Activated T-cell treated with anti-CD3 and anti-CD28 coated beads, Interleukin-2, amount 50 U/mL, for 72 hours (primary cell): ENCODE measurements around the gene ENOX1. TPM values are rescaled to one million over a fixed set of nuclear protein-coding genes. Genes with fewer than 3 reads are reported as not detected.
"Not testable (repeated sequence)": the region's sequence is repeated elsewhere in the genome, so short reads cannot be mapped to it uniquely, and the experiment has no call there.

ENCODE experiments used
- ATAC-seq, 2 donors: fragments of 150-1000 bp; cut with Tn5 transposase; replicated peaks in 1 of 2; 2 replicates each; pipeline ENCODE4 v1.10.0; 2021; ENCODE audit warnings: moderate library complexity in 2 of 2, mild to moderate bottlenecking in 1 of 2
- DNase-seq, 2 donors: peaks; one replicate each; pipeline ENCODE4 v3.0.0; 2021 to 2022; ENCODE audit warnings: mixed read lengths in 1 of 2
- H3K27ac Mint-ChIP-seq: one replicate; pipeline ENCODE4 v1.8.0; 2022; ENCODE audit warnings: mild to moderate bottlenecking, moderate library complexity, mixed read lengths
- H3K27me3 Mint-ChIP-seq: one replicate; pipeline ENCODE4 v1.8.0; 2022; ENCODE audit warnings: low read depth, mixed read lengths
- H3K36me3 Mint-ChIP-seq, 2 donors: one replicate each; pipeline ENCODE4 v1.8.0; 2022; ENCODE audit warnings: mixed read lengths in 2 of 2, mild to moderate bottlenecking in 1 of 2; ENCODE audit not compliant: insufficient read depth in 2 of 2
- H3K4me1 Mint-ChIP-seq: one replicate; pipeline ENCODE4 v1.8.0; 2022; ENCODE audit warnings: low read depth, mixed read lengths
- H3K4me3 Mint-ChIP-seq, 2 donors: one replicate each; pipeline ENCODE4 v1.8.0; 2022; ENCODE audit warnings: mild to moderate bottlenecking in 2 of 2, mixed read lengths in 2 of 2, moderate library complexity in 2 of 2
- H3K9me3 Mint-ChIP-seq, 2 donors: one replicate each; pipeline ENCODE4 v1.8.0; 2022; ENCODE audit warnings: mixed read lengths in 2 of 2
- total RNA-seq, 2 donors: library from RNA; stranded (reverse); gene quantifications; one replicate each; pipeline ENCODE4 v1.2.3, GENCODE V29; 2022

ENOX1 gene
- total RNA-seq, 2 donors from 2014 or later, result 1.2 to 2.0 TPM

DNA sequence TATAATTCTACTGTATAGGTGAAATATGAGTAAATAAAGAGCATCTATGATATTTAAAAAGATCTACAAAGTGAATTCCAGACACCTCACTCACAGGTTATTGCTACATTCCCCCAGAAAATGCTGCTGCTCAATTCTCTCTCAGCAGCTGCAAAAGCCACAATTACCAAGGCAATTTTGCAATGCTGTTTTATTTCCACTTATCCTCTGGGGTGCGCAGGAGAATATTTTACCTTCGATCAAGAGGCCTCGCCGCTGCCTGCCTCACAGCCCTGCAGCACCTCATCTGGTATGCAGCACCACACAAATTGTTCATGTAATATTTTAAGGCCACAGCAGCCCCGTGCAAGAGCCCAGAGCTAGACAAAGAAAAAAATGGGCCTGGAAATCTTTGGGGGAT lies 430.2 kb downstream of the ENOX1 start:
- no peaks in the 10 kb centered on the region for H3K9me3 Mint-ChIP-seq
- no peak overlapping the region for H3K4me3 Mint-ChIP-seq
- no peaks in the 10 kb centered on the region for H3K4me1 Mint-ChIP-seq
- ATAC-seq (no peak), DNase-seq (no peak)
- no peaks in the 10 kb centered on the region for H3K36me3 Mint-ChIP-seq
- no peaks in the 10 kb centered on the region for H3K27me3 Mint-ChIP-seq
- no peak overlapping the region for H3K27ac Mint-ChIP-seq

GRCh38 chr13:43355774-43356173 lies 431.0 kb downstream of the ENOX1 start:
- Mint-ChIP-seq H3K36me3 (no peaks in the 10 kb centered on the region), H3K9me3 (no peaks in the 10 kb centered on the region), H3K27ac (no peak overlapping the region), H3K4me1 (no peaks in the 10 kb centered on the region), H3K4me3 (no peak overlapping the region), H3K27me3 (no peaks in the 10 kb centered on the region)
- DNase-seq (no peak), ATAC-seq (no peak)

GRCh38 chr13:43354153-43354945 lies 432.4 kb downstream of the ENOX1 start:
- Mint-ChIP-seq H3K27ac (no peak overlapping the region), H3K9me3 (no peaks in the 10 kb centered on the region), H3K36me3 (no peaks in the 10 kb centered on the region), H3K4me1 (no peaks in the 10 kb centered on the region), H3K4me3 (no peak overlapping the region), H3K27me3 (no peaks in the 10 kb centered on the region)
- DNase-seq (no peak), ATAC-seq (no peak)

DNA sequence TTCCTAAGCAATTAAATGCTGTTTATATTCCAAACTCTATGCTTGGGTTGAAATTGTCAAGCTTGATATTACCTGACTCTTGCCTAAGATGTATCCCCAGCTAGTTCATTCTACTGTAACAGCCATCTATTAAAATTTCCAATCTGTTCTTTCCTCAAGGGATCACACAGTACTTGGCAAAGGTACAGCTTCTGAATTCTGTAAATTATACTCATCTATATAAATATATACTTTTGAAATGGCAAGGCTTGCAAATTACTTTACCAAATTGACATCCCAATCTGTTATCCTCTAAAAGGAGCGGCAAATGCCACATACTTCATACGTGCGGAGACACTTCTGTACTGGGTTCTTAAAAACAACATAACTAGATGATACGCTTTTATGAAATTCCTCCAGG lies 433.1 kb downstream of the ENOX1 start:
- ATAC-seq (no peak), DNase-seq (no peak)
- H3K4me3 Mint-ChIP-seq, result no peak overlapping the region
- no peak overlapping the region for H3K27ac Mint-ChIP-seq
- H3K4me1 Mint-ChIP-seq, result no peaks in the 10 kb centered on the region
- no peaks in the 10 kb centered on the region for H3K36me3 Mint-ChIP-seq
- no peaks in the 10 kb centered on the region for H3K9me3 Mint-ChIP-seq
- H3K27me3 Mint-ChIP-seq, result no peaks in the 10 kb centered on the region

- not testable (repeated sequence) for H3K9me3 Mint-ChIP-seq, ATAC-seq, H3K27me3 Mint-ChIP-seq, H3K27ac Mint-ChIP-seq, H3K36me3 Mint-ChIP-seq, H3K4me3 Mint-ChIP-seq, DNase-seq, H3K4me1 Mint-ChIP-seq
Measured at GRCh38 chr13:43351612-43352011, 435.2 kb downstream of the ENOX1 start.

DNA sequence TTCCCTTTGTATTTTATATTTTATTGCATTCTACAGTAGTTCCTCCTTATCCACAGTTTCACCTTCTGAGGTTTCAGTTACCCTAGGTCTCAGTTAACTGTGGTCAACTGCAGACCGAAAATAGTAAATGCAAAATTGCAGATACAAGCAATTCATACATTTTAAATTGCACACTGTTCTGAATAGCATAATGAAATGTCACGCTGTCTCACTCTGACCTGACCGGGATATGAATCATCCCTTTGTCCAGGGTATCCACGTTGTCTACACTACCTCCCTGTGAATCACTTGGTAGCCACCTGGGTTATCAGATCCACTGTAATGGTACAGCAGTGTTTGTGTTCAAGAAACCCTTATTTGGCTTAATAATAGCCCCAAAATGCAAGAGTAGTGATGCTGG lies 438.4 kb downstream of the ENOX1 start:
- H3K4me1 Mint-ChIP-seq, result no peaks in the 10 kb centered on the region
- peaks cover 23% of the 10 kb centered on the region for H3K27me3 Mint-ChIP-seq
- no peak for ATAC-seq
- no peak for DNase-seq
- H3K27ac Mint-ChIP-seq, result no peak overlapping the region
- H3K9me3 Mint-ChIP-seq, result no peaks in the 10 kb centered on the region
- no peak overlapping the region for H3K4me3 Mint-ChIP-seq
- H3K36me3 Mint-ChIP-seq, result no peaks in the 10 kb centered on the region

DNA sequence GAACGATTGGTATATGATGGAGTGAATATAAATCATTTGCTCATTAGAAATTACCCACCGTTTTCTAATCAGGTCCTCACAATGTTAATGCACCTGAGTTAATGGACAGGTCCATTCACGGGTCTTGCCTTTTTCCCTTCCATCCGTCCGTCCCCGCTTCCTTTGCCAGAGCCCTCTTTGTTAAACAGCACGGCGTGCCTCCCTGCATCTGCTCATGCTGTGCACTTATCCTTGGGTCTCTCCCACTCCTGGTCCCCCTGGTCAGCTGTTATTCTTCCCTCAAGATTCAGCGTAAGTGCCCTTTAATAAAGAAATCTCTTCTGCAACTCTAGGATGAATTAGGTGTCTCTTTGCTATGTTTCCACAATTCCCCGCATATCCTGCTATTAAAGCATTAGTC lies 438.9 kb downstream of the ENOX1 start:
- H3K4me1 Mint-ChIP-seq, result no peaks in the 10 kb centered on the region
- no peak for ATAC-seq
- H3K27me3 Mint-ChIP-seq, result peaks cover 23% of the 10 kb centered on the region
- no peak overlapping the region for H3K27ac Mint-ChIP-seq
- no peak for DNase-seq
- no peak overlapping the region for H3K4me3 Mint-ChIP-seq
- no peaks in the 10 kb centered on the region for H3K9me3 Mint-ChIP-seq
- no peaks in the 10 kb centered on the region for H3K36me3 Mint-ChIP-seq

GRCh38 chr13:43346427-43346826 lies 440.3 kb downstream of the ENOX1 start:
- Mint-ChIP-seq H3K27ac (no peak overlapping the region), H3K4me3 (no peak overlapping the region), H3K9me3 (no peaks in the 10 kb centered on the region), H3K4me1 (no peaks in the 10 kb centered on the region), H3K36me3 (no peaks in the 10 kb centered on the region), H3K27me3 (peaks cover 23% of the 10 kb centered on the region)
- no peak for DNase-seq
- no peak for ATAC-seq

DNA sequence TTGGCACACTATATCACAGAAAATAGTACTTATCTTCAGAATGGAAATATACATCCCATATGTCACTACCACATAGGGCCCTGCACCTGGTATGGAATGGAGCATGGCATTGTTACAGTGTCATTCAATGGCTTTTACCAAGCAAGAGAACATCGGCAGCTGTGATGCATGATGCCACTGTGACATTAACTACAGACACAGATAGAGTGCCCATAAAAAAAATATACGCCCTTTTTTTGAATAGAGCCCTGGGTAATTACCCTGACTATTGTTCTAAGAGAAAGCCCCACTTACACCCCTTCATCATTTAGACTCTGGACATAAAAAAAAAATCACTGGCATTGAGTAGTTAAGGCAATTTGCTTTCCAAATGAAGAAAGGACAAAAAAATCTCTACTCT lies 443.1 kb downstream of the ENOX1 start:
- H3K4me1 Mint-ChIP-seq, result no peaks in the 10 kb centered on the region
- no peak for DNase-seq
- H3K9me3 Mint-ChIP-seq, result no peaks in the 10 kb centered on the region
- no peak overlapping the region for H3K27ac Mint-ChIP-seq
- peaks cover 30% of the 10 kb centered on the region for H3K27me3 Mint-ChIP-seq
- H3K36me3 Mint-ChIP-seq, result no peaks in the 10 kb centered on the region
- ATAC-seq, result no peak
- no peak overlapping the region for H3K4me3 Mint-ChIP-seq

GRCh38 chr13:43339805-43340550 lies 446.8 kb downstream of the ENOX1 start:
- Mint-ChIP-seq H3K27ac (no peak overlapping the region), H3K27me3 (peaks cover 13% of the 10 kb centered on the region), H3K4me1 (no peaks in the 10 kb centered on the region), H3K4me3 (no peak overlapping the region), H3K36me3 (no peaks in the 10 kb centered on the region), H3K9me3 (no peaks in the 10 kb centered on the region)
- DNase-seq (no peak), ATAC-seq (no peak)

DNA sequence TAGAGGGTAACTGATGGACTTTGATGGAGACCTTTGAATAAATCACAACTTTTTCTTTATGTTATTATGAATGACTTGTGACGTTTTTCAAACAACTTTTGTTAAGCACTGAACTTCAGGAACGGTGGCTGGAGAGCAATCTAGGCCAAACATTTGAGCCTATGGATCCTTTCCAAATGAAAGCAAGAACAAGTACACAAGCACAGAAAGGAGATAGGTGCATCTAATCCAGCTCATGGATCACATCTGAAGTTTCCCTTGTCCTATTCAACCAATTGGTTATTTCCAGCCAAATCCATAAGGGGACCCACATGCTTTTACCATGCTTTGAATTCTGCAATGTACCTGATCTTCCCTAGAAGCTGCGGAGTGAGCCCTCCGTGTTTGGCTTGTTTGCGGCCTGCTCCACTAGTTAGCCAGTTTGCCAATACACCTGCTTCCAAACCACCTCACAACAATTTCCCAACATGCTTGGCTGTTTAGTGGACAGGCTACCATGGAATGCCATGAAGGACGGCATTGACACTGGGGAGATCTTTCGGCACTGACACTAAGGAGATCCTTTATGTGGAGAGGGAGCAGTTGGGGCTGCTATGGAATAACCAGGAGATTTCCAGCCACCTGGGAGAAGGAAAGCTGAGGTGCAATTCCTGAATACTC lies 447.5 kb downstream of the ENOX1 start:
- H3K4me1 Mint-ChIP-seq, result no peaks in the 10 kb centered on the region
- ATAC-seq (no peak), DNase-seq (no peak)
- H3K27ac Mint-ChIP-seq, result no peak overlapping the region
- no peaks in the 10 kb centered on the region for H3K9me3 Mint-ChIP-seq
- H3K27me3 Mint-ChIP-seq, result peaks cover 7% of the 10 kb centered on the region
- H3K36me3 Mint-ChIP-seq, result no peaks in the 10 kb centered on the region
- H3K4me3 Mint-ChIP-seq, result no peak overlapping the region

DNA sequence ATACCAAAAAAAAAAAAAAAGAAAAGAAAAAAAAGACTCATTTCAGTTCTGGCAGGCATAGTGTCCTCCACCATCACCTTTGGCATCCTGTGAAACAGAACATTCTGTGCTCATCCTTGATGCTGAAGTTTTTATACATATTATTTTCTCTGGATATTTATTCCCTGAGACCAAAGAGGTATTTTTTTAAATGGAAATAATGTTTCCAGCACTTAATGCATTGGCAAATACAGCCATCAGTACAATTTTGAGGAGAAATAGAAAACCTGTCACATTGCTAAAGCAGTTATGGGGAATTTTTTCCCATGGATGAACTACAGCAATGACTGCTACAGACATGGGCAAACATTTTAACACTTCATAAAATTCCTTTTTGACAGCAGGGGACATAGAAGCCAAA lies 451.0 kb downstream of the ENOX1 start:
- no peak for DNase-seq
- Mint-ChIP-seq H3K4me3 (no peak overlapping the region), H3K9me3 (no peaks in the 10 kb centered on the region), H3K4me1 (no peaks in the 10 kb centered on the region), H3K27ac (no peak overlapping the region), H3K36me3 (no peaks in the 10 kb centered on the region), H3K27me3 (peaks cover 7% of the 10 kb centered on the region)
- no peak for ATAC-seq

DNA sequence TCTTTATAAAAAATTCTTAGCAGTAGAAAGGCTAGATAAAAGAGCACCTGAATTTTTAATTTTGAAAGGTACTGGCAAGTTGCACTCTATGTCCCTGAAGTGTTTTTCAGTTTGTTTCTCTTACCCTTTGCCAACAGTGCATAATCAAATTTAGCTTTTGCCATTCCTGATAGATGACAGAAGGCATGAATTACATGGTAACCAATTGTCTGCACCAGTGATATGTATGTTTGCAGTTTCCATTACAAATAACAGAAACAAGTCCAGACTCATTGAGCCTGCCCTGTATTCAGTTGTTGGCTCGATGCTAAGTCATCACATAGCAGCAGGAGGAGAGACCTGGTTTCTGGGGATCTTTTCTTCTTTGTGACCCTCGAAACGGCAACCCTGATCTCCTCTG lies 453.6 kb downstream of the ENOX1 start:
- no peaks in the 10 kb centered on the region for H3K36me3 Mint-ChIP-seq
- no peak overlapping the region for H3K4me3 Mint-ChIP-seq
- H3K4me1 Mint-ChIP-seq, result no peaks in the 10 kb centered on the region
- H3K27ac Mint-ChIP-seq, result no peak overlapping the region
- H3K9me3 Mint-ChIP-seq, result no peaks in the 10 kb centered on the region
- H3K27me3 Mint-ChIP-seq, result no peaks in the 10 kb centered on the region
- DNase-seq (no peak), ATAC-seq (no peak)
